OCI-LY3 (cell line): ENCODE results near the gene TUBB8B.
"Not testable (repeated sequence)": the region's sequence is repeated elsewhere in the genome, so short reads cannot be mapped to it uniquely, and the experiment has no call there.

ENCODE experiments used
- CTCF ChIP-seq: fragments of 200-600, 300-600 bp; sonication (generic); IDR thresholded peaks from 2 replicates; pipeline ENCODE4 v1.5.1; 2014; ENCODE audit warnings: antibody characterized with exemption, low read length, low read depth
- EZH2phosphoT487 ChIP-seq: fragments of 200-600 bp; shearing (Covaris generic); IDR thresholded peaks from 2 replicates; pipeline ENCODE4 v1.6.1; 2018; ENCODE audit warnings: antibody characterized with exemption, mixed run types, low read depth

- not testable (repeated sequence) for TF ChIP-seq CTCF, EZH2phosphoT487
Measured at GRCh38 chr18:95580-95979, 46.2 kb upstream of the TUBB8B start.
